AG04450 (cell line): ENCODE measurements around the gene LCNL1. TPM values are rescaled to one million over a fixed set of nuclear protein-coding genes. Genes with fewer than 3 reads are reported as not detected.

Experiments used
- CTCF ChIA-PET: fragments of 300-600, 350-600 bp; formaldehyde crosslinking; extraction: SDS; loops from one replicate; lab custom pipeline; 2022; ENCODE audit warnings: antibody characterized with exemption, inconsistent platforms; lab: Charles Lee
- POLR2A ChIA-PET: fragments of 350-600 bp; formaldehyde crosslinking; extraction: SDS; loops from one replicate; lab custom pipeline; 2021; ENCODE audit warnings: antibody characterized with exemption, inconsistent platforms; lab: Yijun Ruan, JAX
- DNase-seq: peaks from one replicate; pipeline ENCODE4 v3.0.0-alpha.2; 2011; ENCODE audit warnings: low read depth, low spot score
- H3K27ac ChIP-seq: one replicate; pipeline ENCODE4 v1.5.1; 2012; ENCODE audit warnings: low read depth, low read length, control low read depth
- H3K27me3 ChIP-seq: one replicate; pipeline ENCODE4 v1.6.0; 2012; ENCODE audit warnings: low read length; ENCODE audit not compliant: control insufficient read depth, insufficient read depth
- H3K4me3 ChIP-seq: 2 replicates; pipeline ENCODE4 v1.5.1; 2011; ENCODE audit warnings: mild to moderate bottlenecking, low read depth, low read length, control low read depth
- H3K9me3 ChIP-seq: 2 replicates; pipeline ENCODE4 v1.5.1; 2012; ENCODE audit warnings: low read length; ENCODE audit not compliant: control insufficient read depth, insufficient read depth
- polyA plus RNA-seq: library from polyadenylated mRNA; depleted of rRNA; stranded (reverse); fragments of >200 nt; gene quantifications from 2 replicates; pipeline ENCODE4 v1.2.3, GENCODE V29; 2011
- TF ChIP-seq, protein P1 (sequence below): IDR thresholded peaks from 2 replicates; pipeline ENCODE4 v1.5.1; 2011; ENCODE audit warnings: low read depth, low read length, control low read depth, inconsistent platforms

The LCNL1 gene
- polyA plus RNA-seq, 1 experiment = 1.5 TPM

DNA sequence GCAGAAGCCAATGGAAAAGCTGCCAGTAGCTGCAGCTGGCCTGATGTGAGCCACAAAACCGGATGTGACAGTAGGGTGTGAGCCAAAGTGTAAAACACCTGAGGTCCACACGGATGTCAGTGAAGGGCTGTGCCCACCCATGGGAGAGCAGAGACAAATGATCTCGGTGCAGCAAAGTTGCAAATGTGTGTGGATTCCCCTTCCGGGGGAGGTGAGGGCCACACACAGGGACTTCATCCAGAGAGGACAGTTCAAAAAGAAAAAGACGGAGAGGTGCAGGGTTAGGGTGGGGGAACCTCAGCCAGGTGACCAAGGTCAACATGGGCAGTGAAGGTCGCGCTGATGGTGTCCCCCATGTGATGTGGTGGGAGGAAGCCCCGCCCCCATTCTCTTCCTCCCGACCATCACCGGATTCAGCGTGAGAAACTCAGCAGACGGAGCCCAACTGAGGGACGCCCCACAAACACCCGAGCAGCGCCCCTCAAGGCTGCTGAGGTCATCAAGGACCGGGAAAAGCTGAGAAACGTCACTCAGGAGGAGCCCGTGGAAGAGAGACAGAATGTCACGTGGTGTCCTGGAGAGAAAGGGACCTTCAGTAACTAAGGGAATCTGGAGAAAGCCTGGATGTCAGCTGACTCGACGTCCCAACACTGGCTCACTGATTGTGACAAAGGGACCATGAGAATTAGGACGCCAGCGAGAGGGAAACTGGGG is 16.9 kb upstream of the LCNL1 start:
- TF ChIP-seq, protein P1, sequence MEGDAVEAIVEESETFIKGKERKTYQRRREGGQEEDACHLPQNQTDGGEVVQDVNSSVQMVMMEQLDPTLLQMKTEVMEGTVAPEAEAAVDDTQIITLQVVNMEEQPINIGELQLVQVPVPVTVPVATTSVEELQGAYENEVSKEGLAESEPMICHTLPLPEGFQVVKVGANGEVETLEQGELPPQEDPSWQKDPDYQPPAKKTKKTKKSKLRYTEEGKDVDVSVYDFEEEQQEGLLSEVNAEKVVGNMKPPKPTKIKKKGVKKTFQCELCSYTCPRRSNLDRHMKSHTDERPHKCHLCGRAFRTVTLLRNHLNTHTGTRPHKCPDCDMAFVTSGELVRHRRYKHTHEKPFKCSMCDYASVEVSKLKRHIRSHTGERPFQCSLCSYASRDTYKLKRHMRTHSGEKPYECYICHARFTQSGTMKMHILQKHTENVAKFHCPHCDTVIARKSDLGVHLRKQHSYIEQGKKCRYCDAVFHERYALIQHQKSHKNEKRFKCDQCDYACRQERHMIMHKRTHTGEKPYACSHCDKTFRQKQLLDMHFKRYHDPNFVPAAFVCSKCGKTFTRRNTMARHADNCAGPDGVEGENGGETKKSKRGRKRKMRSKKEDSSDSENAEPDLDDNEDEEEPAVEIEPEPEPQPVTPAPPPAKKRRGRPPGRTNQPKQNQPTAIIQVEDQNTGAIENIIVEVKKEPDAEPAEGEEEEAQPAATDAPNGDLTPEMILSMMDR = no peak
- POLR2A ChIA-PET = no interaction called here
- CTCF ChIA-PET = interaction anchor here (0.6 kb wide), 3 partner anchors 11 to 80 kb away, joined by 3 to 5 read pairs (median 3); partner anchors contain the start of gene NPDC1
- H3K4me3 ChIP-seq = no peak overlapping the region
- DNase-seq = no peak
- H3K27ac ChIP-seq = no peak overlapping the region
- H3K27me3 ChIP-seq = peaks cover 22% of the 10 kb centered on the region
- no peaks in the 10 kb centered on the region; the same call in 1 of the 2 replicates for H3K9me3 ChIP-seq

DNA sequence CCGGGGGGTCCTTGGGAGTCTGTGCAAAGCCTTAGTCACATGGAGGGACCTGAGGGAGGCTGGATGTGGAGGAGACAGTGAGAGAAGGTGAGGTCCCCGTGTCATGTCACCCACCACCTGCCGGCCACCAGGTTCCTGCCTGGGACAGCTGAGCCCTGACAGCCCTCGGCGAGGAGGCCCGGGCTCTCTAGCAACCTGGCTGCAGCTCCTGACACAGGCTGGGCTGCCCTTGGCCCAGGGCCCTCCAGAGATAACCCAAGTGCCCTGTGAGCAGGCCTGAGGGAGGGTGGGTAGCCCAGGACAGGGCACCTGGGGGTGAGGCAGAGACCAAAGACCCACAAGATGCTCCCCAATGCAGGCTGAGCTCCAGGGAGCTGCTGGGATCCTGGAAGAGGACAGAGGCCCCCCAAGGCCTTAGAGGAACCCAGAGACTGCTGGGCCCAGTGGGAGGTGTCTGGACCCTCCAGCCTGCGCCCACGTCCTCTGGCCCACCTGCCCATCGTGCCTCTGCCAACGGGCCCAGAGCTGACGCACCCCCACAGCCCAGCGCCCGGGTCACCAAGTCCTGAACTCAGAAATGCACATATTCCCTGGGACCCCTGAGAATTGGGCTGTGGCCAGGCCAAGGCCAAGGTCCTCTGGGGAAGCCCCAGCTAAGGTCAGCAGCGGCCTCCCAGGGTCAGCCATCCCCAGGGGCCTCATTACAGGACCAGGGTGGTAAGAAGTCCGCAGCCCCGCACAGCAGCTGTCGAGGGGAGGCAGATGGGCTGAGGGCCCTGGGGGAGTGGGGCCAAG is 14.3 kb upstream of the LCNL1 start:
- ChIA-PET CTCF (no interaction called here), POLR2A (no interaction called here)
- Histone ChIP-seq H3K27ac (no peak overlapping the region), H3K27me3 (peaks cover 21% of the 10 kb centered on the region), H3K4me3 (no peak overlapping the region), H3K9me3 (no peaks in the 10 kb centered on the region; the same call in 1 of the 2 replicates)
- TF ChIP-seq, protein P1 = no peak
- no peak for DNase-seq

DNA sequence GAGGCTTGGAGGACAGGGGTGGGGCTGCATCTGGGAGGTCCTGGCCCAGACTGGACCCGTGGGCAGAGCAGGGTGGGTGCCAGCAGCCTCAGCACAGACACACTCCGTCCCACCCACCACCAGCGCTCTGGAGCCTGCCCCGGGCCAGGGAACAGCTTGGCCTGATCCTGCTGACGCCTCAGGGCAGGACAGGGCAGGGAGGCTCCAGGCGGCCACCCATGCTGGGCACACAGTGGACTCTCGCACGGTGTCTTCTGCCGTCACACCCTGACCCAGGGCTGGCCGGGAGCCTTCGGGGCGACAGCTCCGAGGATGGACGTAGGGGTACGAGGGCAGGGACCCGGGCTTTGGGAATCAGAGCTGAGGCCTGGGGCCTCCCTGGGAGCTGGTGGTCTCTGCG is 13.6 kb upstream of the LCNL1 start:
- no peak for DNase-seq
- H3K4me3 ChIP-seq = no peak overlapping the region
- POLR2A ChIA-PET = no interaction called here
- H3K9me3 ChIP-seq = no peaks in the 10 kb centered on the region; the same call in 1 of the 2 replicates
- CTCF ChIA-PET = no interaction called here
- H3K27me3 ChIP-seq = peaks cover 22% of the 10 kb centered on the region
- no peak overlapping the region for H3K27ac ChIP-seq
- TF ChIP-seq, protein P1 = no peak

DNA sequence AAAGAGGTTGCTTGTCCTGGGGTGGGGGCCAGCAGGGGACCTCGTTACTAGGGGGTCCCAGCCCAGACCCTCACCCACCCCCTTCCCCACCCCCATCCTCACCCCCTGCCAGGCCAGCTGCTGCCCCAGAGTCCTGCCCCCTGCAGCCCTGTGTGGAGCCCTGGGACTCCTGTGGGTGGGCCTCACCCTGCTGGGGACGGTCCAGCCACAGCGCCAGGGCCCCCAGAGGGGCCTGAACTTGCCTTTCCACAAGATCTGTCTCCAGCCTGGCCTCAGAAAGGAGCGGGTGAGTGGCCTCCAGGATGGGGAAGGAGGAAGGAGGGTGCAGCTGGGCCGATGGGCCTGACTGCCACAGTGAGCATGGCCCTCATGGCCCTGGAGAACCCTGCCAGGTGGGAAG is 13.0 kb upstream of the LCNL1 start:
- CTCF ChIA-PET = no interaction called here
- peaks cover 21% of the 10 kb centered on the region for H3K27me3 ChIP-seq

More for the DNA sequence above, 13.0 kb upstream of the LCNL1 start:
- no peak overlapping the region for H3K27ac ChIP-seq
- H3K9me3 ChIP-seq = no peaks in the 10 kb centered on the region; the same call in 1 of the 2 replicates
- no peak overlapping the region for H3K4me3 ChIP-seq
- no peak for DNase-seq
- POLR2A ChIA-PET = no interaction called here
- TF ChIP-seq, protein P1 = no peak
